ENCODE results near the gene MAGI2. TPM values are rescaled to one million over a fixed set of nuclear protein-coding genes. Genes with fewer than 3 reads are reported as not detected.

The MAGI2 gene
- total and polyA plus RNA-seq, 2 of the 13 experiments (the other 11 are each of a cell fraction or from before 2014, with no cell fraction given) = 1.5 to 3.8 TPM

DNA sequence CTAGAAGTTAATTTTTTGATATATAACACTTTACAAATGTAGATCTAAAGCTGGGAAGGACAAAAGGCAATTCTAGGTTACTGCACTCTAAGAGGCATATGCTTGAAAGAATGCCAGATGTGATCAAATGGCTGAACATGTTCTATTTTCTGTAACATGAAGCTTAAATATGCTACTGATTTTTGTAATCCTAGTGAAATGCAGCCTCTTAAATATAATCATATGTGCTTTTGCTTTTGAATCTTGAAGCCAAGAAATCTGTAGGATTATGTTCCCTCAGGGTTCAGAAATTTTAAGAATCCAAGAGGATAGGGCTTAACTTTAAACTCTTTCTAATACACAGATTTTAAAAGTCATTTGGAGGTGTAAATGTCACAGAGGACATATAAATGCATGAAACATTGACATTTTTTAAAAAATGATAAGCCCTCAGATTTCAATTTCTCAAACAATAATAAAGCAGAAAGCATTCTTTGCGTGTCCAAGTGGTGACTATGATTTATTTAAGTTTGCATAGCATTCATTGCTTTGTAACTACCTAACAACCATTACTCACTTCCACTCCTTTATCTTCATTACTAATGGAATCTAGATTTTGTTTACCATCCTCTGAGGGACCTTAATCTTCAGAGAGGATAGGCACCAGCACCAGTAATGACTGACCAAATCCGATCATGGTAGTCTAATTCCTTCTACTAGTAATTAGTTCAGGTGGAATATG lies 170.4 kb downstream of the MAGI2 start:
- POLR2A ChIA-PET = no interaction called here
- H3K4me2 ChIP-seq (ENCODE audit: low read depth, low read length) = no peak overlapping the region
- H3K36me3 ChIP-seq (replicated peaks in 1 of 2; ENCODE audit: control insufficient read depth in 1 of 2, insufficient read depth in 2 of 2, low read length in 2 of 2) = no peaks in the 10 kb centered on the region
- no peaks in the 10 kb centered on the region for H3K4me1 ChIP-seq (ENCODE audit: insufficient read depth, low read length)
- in situ Hi-C loops (cut with HindIII; ENCODE audit: extremely low pct_ligation_motif_present, low pct_unique_long_range_greater_than_20kb) = loop anchor here (25.0 kb wide), 1 partner anchor 454 kb away; no protein-coding TSS in a partner anchor
- FAIRE-seq (no peak), ATAC-seq (no peak), DNase-seq (ENCODE audit: low spot score) (peak; percentile 6)
- H2AFZ ChIP-seq (ENCODE audit: low read length) = no peak overlapping the region
- 45% methylated on average over 2 of the region's 2 CpGs for WGBS (ENCODE audit: low lambda C conversion rate)
- CTCF ChIA-PET (ENCODE audit: low intra/inter-chr PET ratio, low total read pairs) = no interaction called here
- H3K9me3 ChIP-seq (ENCODE audit: low read length) = no peaks in the 10 kb centered on the region
- no peaks in the 10 kb centered on the region for H3K27me3 ChIP-seq (ENCODE audit: control insufficient read depth in 1 of 2, insufficient read depth in 2 of 2, low read length in 2 of 2)
- no TSS peak for BruUV-seq (replicated peaks)
- H3K4me3 ChIP-seq (replicated peaks in 1 of 3; ENCODE audit: insufficient read depth in 1 of 3, low read depth in 2 of 3, low read length in 3 of 3) = no peak overlapping the region
- H3K79me2 ChIP-seq (ENCODE audit: insufficient read depth, low read length) = no peaks in the 10 kb centered on the region
- intact Hi-C loops (cut with micrococcal nuclease; ENCODE audit: unreplicated experiment) = no loop called here
- no peaks in the 10 kb centered on the region for H4K20me1 ChIP-seq (ENCODE audit: insufficient read depth, low read length)
- no peak overlapping the region for H3K27ac ChIP-seq (ENCODE audit: extremely low read length, insufficient read depth, low read length)
- no peak overlapping the region for H3K9ac ChIP-seq (ENCODE audit: insufficient read depth, low read depth, low read length)
- TF ChIP-seq, protein P1, sequence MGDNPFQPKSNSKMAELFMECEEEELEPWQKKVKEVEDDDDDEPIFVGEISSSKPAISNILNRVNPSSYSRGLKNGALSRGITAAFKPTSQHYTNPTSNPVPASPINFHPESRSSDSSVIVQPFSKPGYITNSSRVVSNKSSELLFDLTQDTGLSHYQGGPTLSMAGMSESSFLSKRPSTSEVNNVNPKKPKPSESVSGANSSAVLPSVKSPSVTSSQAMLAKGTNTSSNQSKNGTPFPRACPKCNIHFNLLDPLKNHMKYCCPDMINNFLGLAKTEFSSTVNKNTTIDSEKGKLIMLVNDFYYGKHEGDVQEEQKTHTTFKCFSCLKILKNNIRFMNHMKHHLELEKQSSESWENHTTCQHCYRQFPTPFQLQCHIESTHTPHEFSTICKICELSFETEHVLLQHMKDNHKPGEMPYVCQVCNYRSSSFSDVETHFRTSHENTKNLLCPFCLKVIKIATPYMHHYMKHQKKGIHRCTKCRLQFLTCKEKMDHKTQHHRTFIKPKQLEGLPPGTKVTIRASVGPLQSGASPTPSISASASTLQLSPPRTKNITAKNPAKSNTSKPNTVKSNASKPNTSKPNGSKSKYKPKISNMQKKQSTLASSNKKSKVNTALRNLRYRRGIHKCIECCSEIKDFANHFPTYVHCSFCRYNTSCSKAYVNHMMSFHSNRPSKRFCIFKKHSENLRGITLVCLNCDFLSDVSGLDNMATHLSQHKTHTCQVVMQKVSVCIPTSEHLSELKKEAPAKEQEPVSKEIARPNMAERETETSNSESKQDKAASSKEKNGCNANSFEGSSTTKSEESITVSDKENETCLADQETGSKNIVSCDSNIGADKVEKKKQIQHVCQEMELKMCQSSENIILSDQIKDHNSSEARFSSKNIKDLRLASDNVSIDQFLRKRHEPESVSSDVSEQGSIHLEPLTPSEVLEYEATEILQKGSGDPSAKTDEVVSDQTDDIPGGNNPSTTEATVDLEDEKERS (CRISPR knock-in tag; IDR thresholded peaks at IDR 0.05) = no peak
- TF ChIP-seq, protein P2, sequence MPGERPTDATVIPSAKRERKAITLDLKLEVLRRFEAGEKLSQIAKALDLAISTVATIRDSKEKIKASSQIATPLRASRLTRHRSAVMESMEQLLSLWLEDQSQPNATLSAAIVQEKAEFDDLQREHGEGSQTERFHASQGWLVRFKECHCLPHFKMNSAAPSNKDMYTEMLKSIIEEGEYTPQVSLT (CRISPR knock-in tag; IDR thresholded peaks at IDR 0.05; ENCODE audit: borderline replicate concordance, low read depth) = no peak
- TF ChIP-seq NONO (IDR thresholded peaks at IDR 0.05) (no peak), NONO (CRISPR knock-in tag; conservative IDR thresholded peaks at IDR 0.05) (no peak), GLI4 (CRISPR knock-in tag; IDR thresholded peaks at IDR 0.05; ENCODE audit: borderline replicate concordance) (no peak), ZFP90 (CRISPR knock-in tag; IDR thresholded peaks at IDR 0.05; ENCODE audit: borderline replicate concordance) (no peak), ARHGAP35 (CRISPR knock-in tag; IDR thresholded peaks at IDR 0.05; ENCODE audit: borderline replicate concordance) (no peak), GATAD2A (CRISPR knock-in tag; IDR thresholded peaks at IDR 0.05) (no peak), MED8 (CRISPR knock-in tag; IDR thresholded peaks at IDR 0.05; ENCODE audit: insufficient replicate concordance) (no peak), PRMT3 (CRISPR knock-in tag; IDR thresholded peaks at IDR 0.05; ENCODE audit: borderline replicate concordance, low read depth) (no peak), SMYD3 (CRISPR knock-in tag; IDR thresholded peaks at IDR 0.05) (no peak)
- TF ChIP-seq, protein P3, sequence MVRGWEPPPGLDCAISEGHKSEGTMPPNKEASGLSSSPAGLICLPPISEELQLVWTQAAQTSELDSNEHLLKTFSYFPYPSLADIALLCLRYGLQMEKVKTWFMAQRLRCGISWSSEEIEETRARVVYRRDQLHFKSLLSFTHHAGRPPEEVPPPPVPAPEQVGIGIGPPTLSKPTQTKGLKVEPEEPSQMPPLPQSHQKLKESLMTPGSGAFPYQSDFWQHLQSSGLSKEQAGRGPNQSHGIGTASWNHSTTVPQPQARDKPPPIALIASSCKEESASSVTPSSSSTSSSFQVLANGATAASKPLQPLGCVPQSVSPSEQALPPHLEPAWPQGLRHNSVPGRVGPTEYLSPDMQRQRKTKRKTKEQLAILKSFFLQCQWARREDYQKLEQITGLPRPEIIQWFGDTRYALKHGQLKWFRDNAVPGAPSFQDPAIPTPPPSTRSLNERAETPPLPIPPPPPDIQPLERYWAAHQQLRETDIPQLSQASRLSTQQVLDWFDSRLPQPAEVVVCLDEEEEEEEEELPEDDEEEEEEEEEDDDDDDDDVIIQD (CRISPR knock-in tag; IDR thresholded peaks at IDR 0.05; ENCODE audit: low read depth) = no peak
- TF ChIP-seq, protein P4, sequence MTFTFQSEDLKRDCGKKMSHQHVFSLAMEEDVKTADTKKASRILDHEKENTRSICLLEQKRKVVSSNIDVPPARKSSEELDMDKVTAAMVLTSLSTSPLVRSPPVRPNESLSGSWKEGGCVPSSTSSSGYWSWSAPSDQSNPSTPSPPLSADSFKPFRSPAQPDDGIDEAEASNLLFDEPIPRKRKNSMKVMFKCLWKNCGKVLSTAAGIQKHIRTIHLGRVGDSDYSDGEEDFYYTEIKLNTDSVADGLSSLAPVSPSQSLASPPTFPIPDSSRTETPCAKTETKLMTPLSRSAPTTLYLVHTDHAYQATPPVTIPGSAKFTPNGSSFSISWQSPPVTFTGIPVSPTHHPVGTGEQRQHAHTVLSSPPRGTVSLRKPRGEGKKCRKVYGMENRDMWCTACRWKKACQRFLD (CRISPR knock-in tag; IDR thresholded peaks at IDR 0.05; ENCODE audit: borderline replicate concordance) = no peak
- TF ChIP-seq, protein P5, sequence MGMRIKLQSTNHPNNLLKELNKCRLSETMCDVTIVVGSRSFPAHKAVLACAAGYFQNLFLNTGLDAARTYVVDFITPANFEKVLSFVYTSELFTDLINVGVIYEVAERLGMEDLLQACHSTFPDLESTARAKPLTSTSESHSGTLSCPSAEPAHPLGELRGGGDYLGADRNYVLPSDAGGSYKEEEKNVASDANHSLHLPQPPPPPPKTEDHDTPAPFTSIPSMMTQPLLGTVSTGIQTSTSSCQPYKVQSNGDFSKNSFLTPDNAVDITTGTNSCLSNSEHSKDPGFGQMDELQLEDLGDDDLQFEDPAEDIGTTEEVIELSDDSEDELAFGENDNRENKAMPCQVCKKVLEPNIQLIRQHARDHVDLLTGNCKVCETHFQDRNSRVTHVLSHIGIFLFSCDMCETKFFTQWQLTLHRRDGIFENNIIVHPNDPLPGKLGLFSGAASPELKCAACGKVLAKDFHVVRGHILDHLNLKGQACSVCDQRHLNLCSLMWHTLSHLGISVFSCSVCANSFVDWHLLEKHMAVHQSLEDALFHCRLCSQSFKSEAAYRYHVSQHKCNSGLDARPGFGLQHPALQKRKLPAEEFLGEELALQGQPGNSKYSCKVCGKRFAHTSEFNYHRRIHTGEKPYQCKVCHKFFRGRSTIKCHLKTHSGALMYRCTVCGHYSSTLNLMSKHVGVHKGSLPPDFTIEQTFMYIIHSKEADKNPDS (CRISPR knock-in tag; IDR thresholded peaks at IDR 0.05) = no peak
